GM12878 (cell line): Measurements from ENCODE around the gene MAP2K4. TPM values are rescaled to one million over a fixed set of nuclear protein-coding genes. Genes with fewer than 3 reads are reported as not detected.

ENCODE experiments used
- ELK1 ChIP-seq: IDR thresholded peaks from 2 replicates; pipeline ENCODE4 v1.6.1; 2012; ENCODE audit warnings: low read depth, low read length, improper control_type of control experiment
- EZH2 ChIP-seq: IDR thresholded peaks from 2 replicates; pipeline ENCODE4 v1.6.1; 2012; ENCODE audit warnings: low read depth, mild to moderate bottlenecking, control low read depth, inconsistent platforms, low read length, borderline replicate concordance; ENCODE audit not compliant: control insufficient read depth
- FOXM1 ChIP-seq: IDR thresholded peaks from 2 replicates; pipeline ENCODE4 v1.6.1; 2012; ENCODE audit warnings: low read depth, mild to moderate bottlenecking, inconsistent platforms, low read length, moderate library complexity
- KDM1A ChIP-seq: fragments of 200-600 bp; sonication (generic); IDR thresholded peaks from 2 replicates; pipeline ENCODE4 v1.6.1; 2016; ENCODE audit warnings: borderline replicate concordance
- LARP7 ChIP-seq: fragments of 450-650 bp; IDR thresholded peaks from 2 replicates; pipeline ENCODE4 v1.6.1; 2017; ENCODE audit warnings: mild to moderate bottlenecking
- MTA3 ChIP-seq: IDR thresholded peaks from 2 replicates; pipeline ENCODE4 v1.6.1; 2012; ENCODE audit warnings: low read length, inconsistent platforms, borderline replicate concordance
- RCOR1 ChIP-seq: conservative IDR thresholded peaks from 2 replicates; pipeline ENCODE4 v1.6.1; 2012; ENCODE audit warnings: low read depth, low read length, improper control_type of control experiment
- SPI1 ChIP-seq: IDR thresholded peaks from 2 replicates; pipeline ENCODE4 v1.6.1; 2011; ENCODE audit warnings: low read depth, mild to moderate bottlenecking, low read length, moderate library complexity, borderline replicate concordance; ENCODE audit not compliant: insufficient read depth
- SUPT20H ChIP-seq: IDR thresholded peaks from 2 replicates; pipeline ENCODE4 v1.6.1; 2011; ENCODE audit warnings: low read depth, mild to moderate bottlenecking, low read length, moderate library complexity, borderline replicate concordance; ENCODE audit not compliant: control insufficient read depth
- TCF7 ChIP-seq: IDR thresholded peaks from 2 replicates; pipeline ENCODE4 v1.6.1; 2014; ENCODE audit warnings: antibody characterized with exemption, borderline replicate concordance
- ZNF24 ChIP-seq: fragments of 450-650 bp; IDR thresholded peaks from 2 replicates; pipeline ENCODE4 v1.6.1; 2017; ENCODE audit warnings: antibody characterized with exemption, mild to moderate bottlenecking
- ZZZ3 ChIP-seq: IDR thresholded peaks from 2 replicates; pipeline ENCODE4 v1.6.1; 2011; ENCODE audit warnings: low read depth; ENCODE audit not compliant: control insufficient read depth, insufficient read length
- polyA plus RNA-seq, 11 experiments: library from polyadenylated mRNA; depleted of rRNA in 4 of 11; unstranded in 6 of 11; stranded (reverse) in 5 of 11; fragments of >200 nt; fragmentation: Nextera tagmentation in 4 of 11; fragmentation: Illumina TruSeq in 1 of 11; extraction: Ambion mirVana in 4 of 11; extraction: Trizol in 1 of 11; gene quantifications; 1 replicate in 1 of 11; 2 replicates in 10 of 11; pipeline versions ENCODE4 v1.2.1 to v1.2.3, GENCODE V29; 2011 to 2016; ENCODE audit warnings: inconsistent platforms in 2 of 11, missing spikeins in 2 of 11, low read depth in 1 of 11
- total RNA-seq, 4 experiments: library from RNA; depleted of rRNA in 3 of 4; stranded (reverse); fragments of >200 nt in 3 of 4; fragmentation: Illumina TruSeq in 1 of 4; extraction: Trizol in 1 of 4; gene quantifications; 2 replicates each; pipeline versions ENCODE4 v1.2.1 to v1.2.3, GENCODE V29; 2013 to 2021
- TF ChIP-seq, protein P1 (sequence below): IDR thresholded peaks from 2 replicates; pipeline ENCODE4 v1.6.1; 2012; ENCODE audit warnings: low read length, inconsistent platforms

The MAP2K4 gene
- total and polyA plus RNA-seq, 10 of the 15 experiments (the other 5 are each of a cell fraction or from before 2014, with no cell fraction given), result 5.4 to 34.1 (median 25.5) TPM

GRCh38 chr17:12081720-12082119, 61.0 kb downstream of the MAP2K4 start (continued):
- TF ChIP-seq, protein P1, sequence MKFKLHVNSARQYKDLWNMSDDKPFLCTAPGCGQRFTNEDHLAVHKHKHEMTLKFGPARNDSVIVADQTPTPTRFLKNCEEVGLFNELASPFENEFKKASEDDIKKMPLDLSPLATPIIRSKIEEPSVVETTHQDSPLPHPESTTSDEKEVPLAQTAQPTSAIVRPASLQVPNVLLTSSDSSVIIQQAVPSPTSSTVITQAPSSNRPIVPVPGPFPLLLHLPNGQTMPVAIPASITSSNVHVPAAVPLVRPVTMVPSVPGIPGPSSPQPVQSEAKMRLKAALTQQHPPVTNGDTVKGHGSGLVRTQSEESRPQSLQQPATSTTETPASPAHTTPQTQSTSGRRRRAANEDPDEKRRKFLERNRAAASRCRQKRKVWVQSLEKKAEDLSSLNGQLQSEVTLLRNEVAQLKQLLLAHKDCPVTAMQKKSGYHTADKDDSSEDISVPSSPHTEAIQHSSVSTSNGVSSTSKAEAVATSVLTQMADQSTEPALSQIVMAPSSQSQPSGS, result no peak
- TF ChIP-seq ELK1 (no peak), ZNF24 (no peak), SUPT20H (no peak), FOXM1 (no peak), SPI1 (no peak), EZH2 (no peak), KDM1A (no peak), ZZZ3 (no peak), TCF7 (no peak), RCOR1 (no peak), MTA3 (no peak), LARP7 (no peak)
